HUDEP-2 (cell line): ENCODE measurements around the gene UBE3C.

Source experiments
- DNase-seq, 76 experiments: peaks; one replicate each; lab custom pipeline; 2025; ENCODE audit not compliant: unreplicated experiment in 76 of 76; lab: John Stamatoyannopoulos, UW

Gene UBE3C

GRCh38 chr7:157282141-157282801 is 143.5 kb downstream of the UBE3C start:
- no peak for DNase-seq

- DNase-seq: no peak
Measured at GRCh38 chr7:157284229-157285014, 145.7 kb downstream of the UBE3C start.

- DNase-seq: no peak
Measured at GRCh38 chr7:157291404-157292080, 152.8 kb downstream of the UBE3C start.

- DNase-seq: no peak
Measured at GRCh38 chr7:157292258-157292657, 153.5 kb downstream of the UBE3C start.

- DNase-seq: no peak
Measured at GRCh38 chr7:157292770-157293412, 154.2 kb downstream of the UBE3C start.

- no peak for DNase-seq
Measured at GRCh38 chr7:157293413-157293788, 154.7 kb downstream of the UBE3C start.

GRCh38 chr7:157294773-157295172 is 156.0 kb downstream of the UBE3C start:
- DNase-seq: no peak

GRCh38 chr7:157295338-157295737 is 156.6 kb downstream of the UBE3C start:
- DNase-seq: no peak

GRCh38 chr7:157297185-157297584 is 158.5 kb downstream of the UBE3C start:
- DNase-seq: no peak

GRCh38 chr7:157299317-157299612 is 160.5 kb downstream of the UBE3C start:
- DNase-seq: no peak

GRCh38 chr7:157299613-157300368 is 161.1 kb downstream of the UBE3C start:
- DNase-seq: no peak

GRCh38 chr7:157300369-157300825 is 161.7 kb downstream of the UBE3C start:
- no peak for DNase-seq

- DNase-seq: no peak
Measured at GRCh38 chr7:157301610-157302120, 162.9 kb downstream of the UBE3C start.

- DNase-seq: no peak
Measured at GRCh38 chr7:157306846-157307838, 168.4 kb downstream of the UBE3C start.

- DNase-seq: no peak
Measured at GRCh38 chr7:157309988-157310668, 171.4 kb downstream of the UBE3C start.

- no peak for DNase-seq
Measured at GRCh38 chr7:157310676-157311185, 172.0 kb downstream of the UBE3C start.

GRCh38 chr7:157312941-157313340 is 174.2 kb downstream of the UBE3C start:
- no peak for DNase-seq

GRCh38 chr7:157313645-157314044 is 174.9 kb downstream of the UBE3C start:
- no peak for DNase-seq
